Vagina (tissue), 2 donors: ENCODE results near the gene FRMPD1. TPM values are rescaled to one million over a fixed set of nuclear protein-coding genes. Genes with fewer than 3 reads are reported as not detected.

Source experiments
- DNase-seq, 2 donors: peaks; one replicate each; pipeline ENCODE4 v3.0.0-alpha.2; 2017; ENCODE audit errors: extremely low spot score in 2 of 2
- H3K27ac ChIP-seq: fragments of 200-600 bp; sonication (generic); one replicate; pipeline ENCODE4 v1.5.1; 2019
- H3K27me3 ChIP-seq: fragments of 200-600 bp; sonication (generic); one replicate; pipeline ENCODE4 v1.5.1; 2019
- H3K36me3 ChIP-seq, 2 donors: fragments of 200-600 bp; sonication (generic); one replicate each; pipeline ENCODE4 v1.5.1; 2017 to 2019
- H3K4me1 ChIP-seq: fragments of 200-600 bp; sonication (generic); one replicate; pipeline ENCODE4 v1.5.1; 2019
- H3K4me3 ChIP-seq, 2 donors: fragments of 200-600 bp; sonication (generic); 1 replicate in 1 of 2; 2 replicates in 1 of 2; pipeline ENCODE4 v1.5.1; 2016 to 2019
- H3K9me3 ChIP-seq: fragments of 200-600 bp; sonication (generic); one replicate; pipeline ENCODE4 v1.5.1; 2019
- POLR2A ChIP-seq, 2 donors: fragments of 450-650 bp; IDR thresholded peaks; one replicate each; pipeline ENCODE4 v1.6.1; 2017; ENCODE audit warnings: antibody characterized with exemption in 2 of 2, mild to moderate bottlenecking in 2 of 2, moderate library complexity in 2 of 2
- POLR2AphosphoS5 ChIP-seq, 2 donors: sonication (generic); formaldehyde crosslinking; IDR thresholded peaks; one replicate each; pipeline ENCODE4 v1.9.0; 2017; ENCODE audit warnings: antibody characterized with exemption in 2 of 2, mild to moderate bottlenecking in 2 of 2, low read depth in 1 of 2; ENCODE audit not compliant: insufficient read depth in 1 of 2
- intact Hi-C: fragments of 100-400 bp; cut with DNase I; formaldehyde crosslinking; loops from one replicate; pipeline ENCODE4 v1.15.1; 2023
- total RNA-seq: library from RNA; depleted of rRNA; stranded (reverse); fragments of >200 nt; gene quantifications from one replicate; pipeline ENCODE4 v1.2.3, GENCODE V29; 2016
- TF ChIP-seq, protein P1 (sequence below), 3 experiments: fragments of 450-650 bp in 2 of 3; fragments of 200-600 bp in 1 of 3; sonication (generic) in 1 of 3; IDR thresholded peaks; one replicate each; pipeline ENCODE4 v1.5.1; 2017 to 2019; ENCODE audit warnings: antibody characterized with exemption in 3 of 3, mild to moderate bottlenecking in 2 of 3, moderate library complexity in 2 of 3

Gene FRMPD1
- total RNA-seq, 1 donor from 2014 or later = 0.98 TPM

DNA sequence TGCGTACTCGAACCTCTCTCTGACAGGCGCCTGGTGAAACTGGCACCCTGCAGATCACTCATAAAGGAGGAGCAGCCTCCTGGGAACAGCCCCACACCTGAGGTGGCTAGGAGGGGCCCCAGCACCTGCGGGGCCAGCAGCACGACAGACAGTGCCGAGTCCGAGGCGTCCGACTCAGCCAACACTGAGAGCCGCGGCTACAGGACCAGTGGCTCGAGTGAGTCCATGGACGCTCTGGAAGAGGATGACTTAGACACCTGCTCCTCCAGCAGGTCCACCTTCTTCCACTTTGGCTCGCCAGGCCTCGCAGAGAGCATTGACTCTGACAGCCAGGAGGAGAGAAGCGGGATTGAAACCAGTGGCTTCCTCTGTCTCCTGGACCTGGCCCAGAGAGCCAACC is 89.4 kb downstream of the FRMPD1 start:
- no peak overlapping the region for H3K27ac ChIP-seq
- H3K9me3 ChIP-seq = no peaks in the 10 kb centered on the region
- TF ChIP-seq POLR2AphosphoS5 (IDR thresholded peaks at IDR 0.05; ENCODE audit: insufficient read depth in 1 of 2, low read depth in 1 of 2) = no peak
- TF ChIP-seq, protein P1, sequence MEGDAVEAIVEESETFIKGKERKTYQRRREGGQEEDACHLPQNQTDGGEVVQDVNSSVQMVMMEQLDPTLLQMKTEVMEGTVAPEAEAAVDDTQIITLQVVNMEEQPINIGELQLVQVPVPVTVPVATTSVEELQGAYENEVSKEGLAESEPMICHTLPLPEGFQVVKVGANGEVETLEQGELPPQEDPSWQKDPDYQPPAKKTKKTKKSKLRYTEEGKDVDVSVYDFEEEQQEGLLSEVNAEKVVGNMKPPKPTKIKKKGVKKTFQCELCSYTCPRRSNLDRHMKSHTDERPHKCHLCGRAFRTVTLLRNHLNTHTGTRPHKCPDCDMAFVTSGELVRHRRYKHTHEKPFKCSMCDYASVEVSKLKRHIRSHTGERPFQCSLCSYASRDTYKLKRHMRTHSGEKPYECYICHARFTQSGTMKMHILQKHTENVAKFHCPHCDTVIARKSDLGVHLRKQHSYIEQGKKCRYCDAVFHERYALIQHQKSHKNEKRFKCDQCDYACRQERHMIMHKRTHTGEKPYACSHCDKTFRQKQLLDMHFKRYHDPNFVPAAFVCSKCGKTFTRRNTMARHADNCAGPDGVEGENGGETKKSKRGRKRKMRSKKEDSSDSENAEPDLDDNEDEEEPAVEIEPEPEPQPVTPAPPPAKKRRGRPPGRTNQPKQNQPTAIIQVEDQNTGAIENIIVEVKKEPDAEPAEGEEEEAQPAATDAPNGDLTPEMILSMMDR (IDR thresholded peaks at IDR 0.05) = no peak
- TF ChIP-seq POLR2A (IDR thresholded peaks at IDR 0.05) = no peak
- no peaks in the 10 kb centered on the region for H3K27me3 ChIP-seq
- intact Hi-C loops = no loop called here
- no peak for DNase-seq
- no peaks in the 10 kb centered on the region for H3K4me1 ChIP-seq
- H3K36me3 ChIP-seq = no peaks in the 10 kb centered on the region
- H3K4me3 ChIP-seq = no peak overlapping the region

DNA sequence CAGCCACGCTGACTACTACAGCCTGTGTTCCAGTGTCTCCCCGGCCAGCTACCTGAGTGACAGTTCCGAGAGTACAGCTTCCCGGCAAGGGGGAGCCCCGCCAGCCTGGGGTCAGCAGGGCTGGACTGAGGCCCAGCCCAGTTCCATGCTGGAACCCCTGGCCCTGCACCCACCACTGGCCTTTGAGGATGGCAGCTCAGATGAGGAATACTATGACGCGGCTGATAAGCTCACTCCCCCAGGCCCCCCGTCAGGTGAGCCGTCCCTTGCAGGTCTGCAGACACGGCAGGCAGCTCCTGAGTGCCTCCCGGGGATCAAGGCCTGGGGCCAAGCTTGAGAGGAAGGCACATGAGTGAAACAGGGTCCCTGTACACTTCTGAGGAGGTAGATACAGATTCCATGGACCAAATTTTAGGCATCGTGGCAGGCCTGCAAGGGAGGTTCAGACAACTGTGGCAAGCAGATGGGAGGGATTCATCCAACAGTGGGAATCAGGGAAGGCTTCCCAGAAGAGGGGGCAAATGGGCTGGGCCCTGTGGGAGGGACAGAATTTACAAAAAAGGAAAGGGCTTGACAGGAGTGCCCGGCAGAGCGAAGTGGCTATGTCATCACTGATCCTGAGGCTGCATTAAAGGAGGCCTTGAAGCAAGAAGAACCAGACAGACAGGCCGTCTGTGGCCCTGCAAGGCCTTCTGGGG is 90.0 kb downstream of the FRMPD1 start:
- H3K4me3 ChIP-seq = no peak overlapping the region
- no peaks in the 10 kb centered on the region for H3K27me3 ChIP-seq
- TF ChIP-seq POLR2AphosphoS5 (IDR thresholded peaks at IDR 0.05; ENCODE audit: insufficient read depth in 1 of 2, low read depth in 1 of 2) = no peak
- TF ChIP-seq, protein P1 (IDR thresholded peaks at IDR 0.05) = no peak
- no peaks in the 10 kb centered on the region for H3K4me1 ChIP-seq
- H3K36me3 ChIP-seq = no peaks in the 10 kb centered on the region
- H3K27ac ChIP-seq = no peak overlapping the region
- intact Hi-C loops = no loop called here
- DNase-seq = no peak
- no peaks in the 10 kb centered on the region for H3K9me3 ChIP-seq

DNA sequence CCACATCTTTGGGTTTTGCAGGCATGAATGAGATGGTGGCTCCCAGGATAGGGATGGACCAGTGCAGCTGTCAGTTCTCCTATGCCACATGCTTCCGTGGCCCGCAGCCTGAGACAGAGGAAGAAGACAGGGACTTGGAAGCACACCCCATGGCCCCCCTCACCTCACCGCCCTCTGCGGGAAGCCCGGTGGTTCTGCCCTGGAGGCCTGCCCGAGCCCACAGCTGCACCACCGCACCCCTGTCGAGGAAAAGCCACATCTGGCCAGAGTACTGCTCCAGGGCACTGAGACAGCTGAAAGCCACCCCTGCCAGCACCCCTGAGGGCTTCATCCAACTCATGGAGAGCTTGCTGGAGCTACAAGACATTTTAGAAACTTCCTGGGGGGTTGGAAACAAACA is 95.2 kb downstream of the FRMPD1 start:
- intact Hi-C loops = no loop called here
- TF ChIP-seq, protein P1 (IDR thresholded peaks at IDR 0.05) = no peak
- TF ChIP-seq POLR2AphosphoS5 (IDR thresholded peaks at IDR 0.05; ENCODE audit: insufficient read depth in 1 of 2, low read depth in 1 of 2) (no peak), POLR2A (IDR thresholded peaks at IDR 0.05) (no peak)

DNA sequence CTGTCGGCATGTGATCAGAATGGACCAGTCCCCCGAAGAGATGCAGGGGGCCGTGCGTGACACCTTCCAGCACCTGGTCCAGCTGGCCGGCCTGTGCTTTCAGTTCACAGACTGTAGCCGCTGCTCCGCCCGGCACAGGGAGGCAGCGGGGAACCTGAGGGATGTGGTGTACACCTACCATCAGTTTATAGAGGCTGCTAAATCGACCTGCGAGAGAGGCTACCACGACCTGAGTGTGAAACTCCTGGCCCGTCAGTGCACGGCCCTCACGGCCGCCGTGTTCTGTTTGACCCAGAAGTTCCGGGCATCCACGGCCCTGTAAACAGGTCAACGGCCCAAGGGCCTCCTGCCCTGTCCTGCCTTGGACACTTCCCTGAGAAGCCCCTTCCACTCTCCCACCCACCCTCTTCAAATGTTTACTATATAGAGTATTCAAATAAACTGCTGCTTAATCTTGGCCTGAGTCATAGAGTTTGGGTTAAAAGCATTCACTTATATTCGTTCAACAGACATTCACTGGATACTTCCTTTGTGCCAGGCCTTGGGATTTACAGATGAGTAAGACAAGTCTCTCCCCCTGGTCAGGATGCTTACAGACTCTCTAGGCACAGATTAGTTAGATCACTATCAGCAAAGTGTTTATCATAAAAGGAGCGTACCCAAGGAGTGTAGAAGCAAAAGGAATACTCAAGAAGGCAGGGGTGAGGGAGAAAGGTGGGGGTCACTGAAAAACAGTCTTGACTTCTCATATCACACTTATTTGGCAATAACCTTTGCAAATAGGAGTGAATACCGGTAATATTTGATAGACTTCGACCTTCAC is 95.9 kb downstream of the FRMPD1 start:
- TF ChIP-seq, protein P1 (IDR thresholded peaks at IDR 0.05) = no peak
- TF ChIP-seq POLR2AphosphoS5 (IDR thresholded peaks at IDR 0.05; ENCODE audit: insufficient read depth in 1 of 2, low read depth in 1 of 2) (no peak), POLR2A (IDR thresholded peaks at IDR 0.05) (no peak)
- intact Hi-C loops = no loop called here

More for the DNA sequence above, 95.2 kb downstream of the FRMPD1 start:
- H3K27ac ChIP-seq = no peak overlapping the region
- no peaks in the 10 kb centered on the region for H3K9me3 ChIP-seq
- no peaks in the 10 kb centered on the region for H3K27me3 ChIP-seq
- H3K36me3 ChIP-seq = no peaks in the 10 kb centered on the region
- no peak overlapping the region for H3K4me3 ChIP-seq
- no peak for DNase-seq
- H3K4me1 ChIP-seq = no peaks in the 10 kb centered on the region

More for the DNA sequence above, 95.9 kb downstream of the FRMPD1 start:
- no peak for DNase-seq
- Histone ChIP-seq H3K9me3 (no peaks in the 10 kb centered on the region), H3K27me3 (no peaks in the 10 kb centered on the region), H3K27ac (no peak overlapping the region), H3K4me1 (no peaks in the 10 kb centered on the region), H3K36me3 (no peaks in the 10 kb centered on the region), H3K4me3 (no peak overlapping the region)
